SK-N-SH (cell line): Measurements from ENCODE around the gene NUP210L. TPM values are rescaled to one million over a fixed set of nuclear protein-coding genes. Genes with fewer than 3 reads are reported as not detected.

Source experiments
- CHD2 ChIP-seq: fragments of 150-350 bp; IDR thresholded peaks from 2 replicates; pipeline ENCODE4 v1.6.1; 2018; ENCODE audit warnings: low read length; ENCODE audit not compliant: partially characterized antibody
- CTCF ChIP-seq: fragments of 200-600 bp; sonication (generic); IDR thresholded peaks from 2 replicates; pipeline ENCODE4 v1.6.1; 2017; ENCODE audit warnings: antibody characterized with exemption, mild to moderate bottlenecking, moderate library complexity
- ELF1 ChIP-seq: IDR thresholded peaks from 2 replicates; pipeline ENCODE4 v1.4.0; 2012
- EP300 ChIP-seq, 2 experiments: IDR thresholded peaks; 2 replicates each; pipeline versions ENCODE4 v1.4.0 to v1.6.1; 2012; ENCODE audit warnings: borderline replicate concordance in 1 of 2, low read depth in 1 of 2, low read length in 1 of 2
- EZH2phosphoT487 ChIP-seq: fragments of 200-600 bp; sonication (generic); IDR thresholded peaks from 2 replicates; pipeline ENCODE4 v1.6.1; 2017; ENCODE audit warnings: low read depth, mixed run types, mild to moderate bottlenecking, antibody characterized with exemption, moderate library complexity, borderline replicate concordance
- FOSL2 ChIP-seq: IDR thresholded peaks from 2 replicates; pipeline ENCODE4 v1.4.0; 2012; ENCODE audit warnings: low read depth, mild to moderate bottlenecking, moderate library complexity, borderline replicate concordance
- FOXM1 ChIP-seq: IDR thresholded peaks from 2 replicates; pipeline ENCODE4 v1.4.0; 2012; ENCODE audit warnings: low read depth, mild to moderate bottlenecking
- GABPA ChIP-seq: IDR thresholded peaks from 2 replicates; pipeline ENCODE4 v1.4.0; 2012; ENCODE audit warnings: low read depth, mild to moderate bottlenecking
- GATA2 ChIP-seq: sonication (generic); formaldehyde crosslinking; IDR thresholded peaks from 2 replicates; pipeline ENCODE4 v1.5.0; 2020; ENCODE audit warnings: mild to moderate bottlenecking, missing genetic modification reagents
- MAX ChIP-seq: IDR thresholded peaks from 2 replicates; pipeline ENCODE4 v1.4.0; 2012; ENCODE audit warnings: low read depth
- MEF2A ChIP-seq: IDR thresholded peaks from 2 replicates; pipeline ENCODE4 v1.4.0; 2012; ENCODE audit warnings: low read depth, borderline replicate concordance
- NFIC ChIP-seq: IDR thresholded peaks from 2 replicates; pipeline ENCODE4 v1.4.0; 2012; ENCODE audit warnings: borderline replicate concordance
- PBX3 ChIP-seq: IDR thresholded peaks from 2 replicates; pipeline ENCODE4; 2012
- RAD21 ChIP-seq: IDR thresholded peaks from 2 replicates; pipeline ENCODE4 v1.6.1; 2012; ENCODE audit warnings: mild to moderate bottlenecking, low read length
- RCOR1 ChIP-seq: fragments of 150-350 bp; IDR thresholded peaks from 2 replicates; pipeline ENCODE4 v1.6.1; 2017; ENCODE audit warnings: antibody characterized with exemption, low read length
- RFX5 ChIP-seq: IDR thresholded peaks from 2 replicates; pipeline ENCODE4 v1.6.1; 2012; ENCODE audit warnings: mild to moderate bottlenecking, improper control_type of control experiment, low read length
- RXRA ChIP-seq: IDR thresholded peaks from 2 replicates; pipeline ENCODE4 v1.4.0; 2012; ENCODE audit warnings: low read depth, mild to moderate bottlenecking, borderline replicate concordance
- SIN3A ChIP-seq: IDR thresholded peaks from 2 replicates; pipeline ENCODE4 v1.6.1; 2012; ENCODE audit warnings: low read depth, mild to moderate bottlenecking, low read length, moderate library complexity, borderline replicate concordance
- SMC3 ChIP-seq: IDR thresholded peaks from 2 replicates; pipeline ENCODE4 v1.6.1; 2012; ENCODE audit warnings: low read depth, low read length, improper control_type of control experiment
- TAF1 ChIP-seq: IDR thresholded peaks from 2 replicates; pipeline ENCODE4 v1.6.1; 2012; ENCODE audit warnings: low read depth, mild to moderate bottlenecking, low read length, moderate library complexity, borderline replicate concordance
- TEAD4 ChIP-seq: IDR thresholded peaks from 2 replicates; pipeline ENCODE4 v1.4.0; 2012; ENCODE audit warnings: mild to moderate bottlenecking, borderline replicate concordance; ENCODE audit not compliant: insufficient read depth
- ZBTB33 ChIP-seq: IDR thresholded peaks from 2 replicates; pipeline ENCODE4 v1.4.0; 2012; ENCODE audit warnings: low read depth, borderline replicate concordance
- polyA plus RNA-seq, 3 experiments: library from polyadenylated mRNA; depleted of rRNA; stranded (reverse); fragments of >200 nt; gene quantifications; 2 replicates each; pipeline ENCODE4 v1.2.3, GENCODE V29; 2012

The NUP210L gene
- polyA plus RNA-seq, 1 of the 3 experiments (the other 2 are of a cell fraction), result not detected

- 0 out of 2 replicates have a peak, but pooled peaks have one; percentile 65 for TF ChIP-seq ZBTB33
- TF ChIP-seq FOSL2, result no peak
- no peak for TF ChIP-seq RXRA
- no peak for TF ChIP-seq GATA2
- TF ChIP-seq SIN3A, result peak; percentile 91; the same call in 1 of the 2 replicates
- no peak for TF ChIP-seq RCOR1
- no peak for TF ChIP-seq RAD21
- peak; percentile 99 for TF ChIP-seq TAF1
- TF ChIP-seq TEAD4, result no peak
- TF ChIP-seq PBX3, result no peak
- TF ChIP-seq CHD2, result peak; percentile 83
- no peak for TF ChIP-seq EZH2phosphoT487
- no peak for TF ChIP-seq FOXM1
- no peak for TF ChIP-seq MEF2A
- TF ChIP-seq NFIC, result no peak
- TF ChIP-seq EP300 (IDR thresholded peaks at IDR 0.05; ENCODE audit: borderline replicate concordance in 1 of 2, low read depth in 1 of 2, low read length in 1 of 2), result no peak
- TF ChIP-seq ELF1, result peak; percentile 98
- peak; percentile 97 for TF ChIP-seq GABPA
- TF ChIP-seq MAX, result peak; percentile 92
- no peak for TF ChIP-seq SMC3
- TF ChIP-seq RFX5, result 0 out of 2 replicates have a peak, but pooled peaks have one; percentile 20
- TF ChIP-seq CTCF, result no peak
These were observed 164.3 kb downstream of the NUP210L start, which contains the start of gene RPS27 (continued) for GRCh38 chr1:153990468-153991150.
